Measurements from ENCODE around the gene TSHZ1.

TSHZ1 gene

GRCh38 chr18:75215663-75216062 lies 5.1 kb downstream of the TSHZ1 start:
- TF ChIP-seq CTCF (IDR thresholded peaks at IDR 0.05; ENCODE audit: insufficient read depth, low read depth, low read length, missing control alignments): no peak
- DNase-seq (ENCODE audit: low read depth): no peak
- no peak overlapping the region for H3K4me3 ChIP-seq (ENCODE audit: low read depth, low read length)

GRCh38 chr18:75216212-75216910 lies 5.8 kb downstream of the TSHZ1 start:
- no peak for TF ChIP-seq CTCF (IDR thresholded peaks at IDR 0.05; ENCODE audit: insufficient read depth, low read depth, low read length, missing control alignments)
- no peak for DNase-seq (ENCODE audit: low read depth)
- H3K4me3 ChIP-seq (ENCODE audit: low read depth, low read length): no peak overlapping the region

- TF ChIP-seq CTCF (IDR thresholded peaks at IDR 0.05; ENCODE audit: insufficient read depth, low read depth, low read length, missing control alignments): no peak
- no peak overlapping the region for H3K4me3 ChIP-seq (ENCODE audit: low read depth, low read length)
- no peak for DNase-seq (ENCODE audit: low read depth)
Measured at GRCh38 chr18:75216911-75217689, 6.5 kb downstream of the TSHZ1 start.

- TF ChIP-seq CTCF (IDR thresholded peaks at IDR 0.05; ENCODE audit: insufficient read depth, low read depth, low read length, missing control alignments): no peak
- no peak for DNase-seq (ENCODE audit: low read depth)
- no peak overlapping the region for H3K4me3 ChIP-seq (ENCODE audit: low read depth, low read length)
Measured at GRCh38 chr18:75218065-75218923, 7.7 kb downstream of the TSHZ1 start.

GRCh38 chr18:75219745-75220375 lies 9.3 kb downstream of the TSHZ1 start:
- H3K4me3 ChIP-seq (ENCODE audit: low read depth, low read length): no peak overlapping the region
- DNase-seq (ENCODE audit: low read depth): no peak
- no peak for TF ChIP-seq CTCF (IDR thresholded peaks at IDR 0.05; ENCODE audit: insufficient read depth, low read depth, low read length, missing control alignments)

- no peak for DNase-seq (ENCODE audit: low read depth)
- H3K4me3 ChIP-seq (ENCODE audit: low read depth, low read length): no peak overlapping the region
- no peak for TF ChIP-seq CTCF (IDR thresholded peaks at IDR 0.05; ENCODE audit: insufficient read depth, low read depth, low read length, missing control alignments)
Measured at GRCh38 chr18:75220551-75221355, 10.2 kb downstream of the TSHZ1 start.

All from GM12865 (cell line).